NCI-H1417 treated with DMSO at 0.1 percent for 48 hours (cell line): ENCODE results near the gene FMNL2.

Experiments
- DNase-seq: peaks from one replicate; lab custom pipeline; 2025; lab: John Stamatoyannopoulos, UW

The FMNL2 gene

DNA sequence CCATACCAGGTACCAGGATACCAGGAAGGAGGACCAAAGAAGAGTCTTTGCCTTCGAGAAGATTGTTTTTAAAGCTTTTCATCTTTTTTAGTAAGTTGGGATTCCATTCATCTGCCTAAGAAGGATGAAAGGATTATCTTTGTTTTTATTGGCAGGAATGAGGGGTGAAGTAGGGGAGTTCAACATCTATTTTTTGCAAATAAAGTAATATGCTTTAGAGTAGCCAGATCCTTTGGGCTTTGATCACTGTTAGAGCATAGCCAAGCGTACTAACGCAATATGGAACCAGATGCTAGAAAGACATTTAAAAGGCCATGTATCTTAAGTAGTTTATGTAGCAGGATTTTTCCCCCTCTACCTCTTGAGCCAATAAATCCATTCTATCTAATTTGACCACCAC, 249.3 kb downstream of the FMNL2 start:
- DNase-seq, result no peak

GRCh38 chr2:152585830-152586484, 251.0 kb downstream of the FMNL2 start:
- DNase-seq, result no peak

DNA sequence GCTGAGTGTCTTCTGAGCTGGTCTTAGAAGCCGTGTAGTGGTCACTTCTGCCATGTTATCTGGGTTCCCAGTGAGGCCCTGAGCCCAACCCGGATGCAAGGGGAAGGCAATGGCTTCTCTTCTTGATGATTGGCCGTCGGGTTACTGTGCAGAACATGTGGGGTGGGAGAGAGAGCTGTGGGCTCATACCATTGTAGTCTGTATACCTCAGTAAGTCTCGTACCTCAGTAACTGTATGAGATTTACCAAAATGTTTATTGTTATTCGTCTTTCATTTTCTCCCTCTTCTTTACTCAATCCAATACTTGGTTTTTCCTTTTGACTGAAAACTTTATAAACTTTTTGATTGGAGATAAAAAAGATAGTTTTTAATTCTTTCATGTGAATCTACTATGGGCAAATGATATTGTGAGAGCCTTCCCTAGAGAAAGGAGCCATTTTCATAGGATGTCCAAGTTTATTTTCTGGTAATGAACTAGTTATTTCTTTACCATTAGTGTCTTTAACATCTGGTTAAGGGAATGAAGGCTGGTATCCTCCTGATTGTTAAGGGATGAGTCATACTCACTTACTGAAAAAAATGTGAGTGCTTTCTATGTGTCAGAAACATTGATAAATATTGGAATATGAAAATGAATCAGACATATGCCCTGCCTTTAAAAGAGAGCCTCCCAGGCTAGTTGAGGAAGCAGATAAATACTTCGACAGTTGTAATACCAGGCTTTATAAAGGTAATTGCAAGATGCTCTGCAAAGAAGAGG, 252.4 kb downstream of the FMNL2 start:
- DNase-seq, result no peak

- DNase-seq, result no peak
Measured at GRCh38 chr2:152588998-152589397, 254.0 kb downstream of the FMNL2 start.

DNA sequence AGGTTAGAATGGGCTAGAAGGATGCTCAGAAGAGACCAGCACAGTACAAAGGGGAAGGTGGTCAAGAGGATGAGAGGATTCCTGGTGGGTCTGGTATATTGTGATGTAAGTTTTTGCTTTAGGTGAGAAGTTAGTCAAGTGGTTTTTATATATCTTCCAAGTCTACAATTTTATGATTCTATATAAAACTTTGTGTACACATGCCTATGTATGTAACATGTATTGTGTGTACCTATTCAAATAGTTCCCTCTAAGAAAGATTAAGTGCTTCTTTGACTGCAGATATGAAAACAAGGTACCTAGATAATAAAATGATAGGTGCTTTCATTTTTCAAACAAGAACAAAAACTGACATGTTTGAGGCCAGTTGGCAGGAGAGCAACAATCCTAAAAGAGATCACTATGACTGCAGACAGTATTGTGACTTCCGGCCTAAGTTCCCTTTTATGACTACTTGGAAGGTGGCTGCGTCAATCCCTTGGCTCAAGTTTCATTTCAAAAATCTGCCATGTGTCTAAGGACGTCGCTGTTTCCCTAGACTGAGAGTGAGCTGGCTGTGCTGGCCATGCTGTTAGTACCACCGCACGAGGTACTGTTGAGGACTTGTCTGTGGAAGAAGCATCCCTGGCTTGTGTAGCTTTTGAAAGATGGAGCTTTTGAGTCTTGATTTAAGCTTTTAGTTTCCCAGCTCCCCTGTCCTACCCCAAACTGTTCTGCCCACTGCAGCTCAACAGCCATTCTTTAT, 259.2 kb downstream of the FMNL2 start:
- DNase-seq, result no peak

DNA sequence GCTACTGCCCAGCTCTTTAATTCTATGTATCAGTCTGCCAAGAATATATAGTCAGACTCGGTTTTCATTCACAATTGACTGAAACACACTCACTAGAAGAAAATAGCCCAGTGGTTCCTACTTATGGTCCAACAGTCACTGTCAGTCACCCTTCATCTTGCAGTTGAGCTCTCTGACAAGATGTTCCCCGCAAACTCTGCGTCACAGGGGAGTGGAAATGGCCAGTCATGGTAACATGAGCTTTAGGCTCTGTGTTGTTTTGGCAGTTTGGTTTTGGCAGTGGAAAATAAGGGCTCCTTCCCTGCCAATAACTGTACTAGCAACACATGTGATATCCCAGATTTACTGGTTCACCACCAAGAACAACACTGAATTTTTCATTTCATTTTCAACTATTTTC, 259.8 kb downstream of the FMNL2 start:
- no peak for DNase-seq

- no peak for DNase-seq
Measured at GRCh38 chr2:152598975-152599759, 264.2 kb downstream of the FMNL2 start.

DNA sequence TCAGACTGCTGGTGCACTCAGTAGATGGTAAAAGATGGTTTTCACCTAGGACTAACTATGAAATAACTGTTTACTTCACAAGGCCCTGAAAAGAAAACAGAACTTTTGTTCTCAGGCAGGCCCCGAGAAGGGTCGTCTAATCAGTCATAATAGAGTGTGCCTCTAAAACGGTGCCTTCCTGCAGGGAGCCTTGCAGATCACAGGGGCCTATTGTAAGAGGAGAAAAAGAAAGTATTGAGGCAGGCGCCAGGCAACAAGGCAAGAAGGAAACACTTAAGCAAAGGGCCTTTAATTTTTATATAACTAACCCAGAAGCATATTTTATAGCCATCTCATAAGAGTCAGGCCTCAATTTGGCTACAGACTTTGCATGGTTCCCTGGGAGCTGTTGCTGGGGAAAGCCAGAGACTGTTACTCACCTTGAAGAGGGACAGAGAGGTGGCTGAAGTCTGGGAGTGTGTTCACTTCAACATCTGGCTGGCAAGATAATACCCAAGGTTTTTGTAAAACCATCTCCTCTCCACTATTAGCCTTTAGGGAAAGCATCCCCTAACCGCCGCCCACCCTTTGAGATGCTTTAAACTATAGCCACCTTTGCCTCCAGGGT, 265.2 kb downstream of the FMNL2 start:
- no peak for DNase-seq

DNA sequence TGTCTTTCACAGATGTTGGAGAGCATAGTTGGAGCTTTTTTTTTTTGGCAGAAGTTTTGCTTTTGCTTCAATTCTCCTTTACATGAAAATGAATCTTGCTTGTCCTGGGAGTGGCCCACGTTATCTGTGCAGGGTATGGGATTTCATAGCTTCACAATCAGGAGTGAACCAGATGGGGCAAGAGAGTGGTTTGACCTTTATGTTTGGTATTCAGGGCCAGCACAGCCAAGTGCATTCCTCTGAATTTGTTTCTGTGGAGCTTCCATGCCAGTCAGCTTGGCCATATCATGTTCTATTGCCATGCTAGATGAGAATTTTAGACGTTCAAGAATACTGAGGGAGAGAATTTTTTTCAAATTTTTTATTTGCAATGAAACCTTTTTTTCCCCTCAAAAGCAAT, 265.7 kb downstream of the FMNL2 start:
- DNase-seq, result no peak

DNA sequence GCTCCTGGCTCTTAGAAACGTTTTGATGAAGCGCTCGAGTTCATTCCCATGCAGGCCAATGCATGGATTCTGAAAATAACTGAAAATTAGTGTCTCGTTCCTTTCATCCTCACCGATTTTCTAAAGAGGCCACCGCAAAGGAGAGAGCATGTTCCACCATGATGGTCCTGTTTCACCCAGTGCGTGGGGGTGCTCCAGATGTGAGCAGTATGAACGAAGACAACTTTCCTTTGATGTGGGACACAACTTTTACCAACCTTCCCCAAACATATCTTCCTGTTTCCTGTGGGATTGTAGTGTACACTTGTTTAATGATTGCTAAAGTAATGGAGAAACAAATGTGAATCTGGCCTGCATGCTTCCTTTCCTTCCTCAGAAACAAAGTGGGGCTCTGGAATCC, 267.8 kb downstream of the FMNL2 start:
- DNase-seq, result no peak

GRCh38 chr2:152603166-152603565, 268.2 kb downstream of the FMNL2 start:
- no peak for DNase-seq

DNA sequence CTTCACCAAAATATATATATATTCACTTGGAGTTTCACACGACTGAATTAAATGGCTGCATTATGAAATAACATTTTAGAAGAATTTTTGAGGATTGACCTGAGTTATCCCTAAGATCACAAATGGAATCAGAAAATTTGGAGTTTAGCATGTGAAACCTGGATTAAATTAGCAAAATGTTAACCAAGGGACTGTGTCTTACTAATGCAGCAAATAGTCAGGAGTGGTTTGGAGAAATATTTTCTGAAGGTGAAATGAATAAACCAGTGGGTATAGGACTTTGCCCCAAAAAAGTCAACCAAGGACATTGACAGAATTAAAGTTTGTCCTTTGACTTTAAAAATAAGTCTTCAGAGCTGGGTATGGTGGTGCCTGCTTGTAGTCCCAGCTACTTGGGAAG, 271.1 kb downstream of the FMNL2 start:
- DNase-seq, result no peak

DNA sequence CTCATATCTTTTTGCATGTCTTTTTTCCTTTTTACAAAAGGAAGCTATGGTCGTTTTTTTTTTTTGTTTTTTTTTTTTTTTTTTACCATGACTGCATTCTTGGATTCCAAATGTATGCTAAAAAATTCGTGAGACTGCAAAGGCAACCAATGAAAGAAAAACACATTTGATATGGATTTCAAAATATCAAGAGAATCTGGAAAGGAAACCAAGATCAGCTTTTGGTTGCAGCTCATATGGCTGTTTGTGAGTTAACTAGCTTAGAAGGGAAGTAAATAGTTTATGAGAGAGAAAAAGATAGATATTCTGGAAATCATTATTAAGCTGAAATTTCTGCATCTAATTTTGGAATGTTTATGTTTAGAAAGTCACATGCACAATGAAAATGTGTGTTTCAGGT, 272.0 kb downstream of the FMNL2 start:
- DNase-seq, result no peak

DNA sequence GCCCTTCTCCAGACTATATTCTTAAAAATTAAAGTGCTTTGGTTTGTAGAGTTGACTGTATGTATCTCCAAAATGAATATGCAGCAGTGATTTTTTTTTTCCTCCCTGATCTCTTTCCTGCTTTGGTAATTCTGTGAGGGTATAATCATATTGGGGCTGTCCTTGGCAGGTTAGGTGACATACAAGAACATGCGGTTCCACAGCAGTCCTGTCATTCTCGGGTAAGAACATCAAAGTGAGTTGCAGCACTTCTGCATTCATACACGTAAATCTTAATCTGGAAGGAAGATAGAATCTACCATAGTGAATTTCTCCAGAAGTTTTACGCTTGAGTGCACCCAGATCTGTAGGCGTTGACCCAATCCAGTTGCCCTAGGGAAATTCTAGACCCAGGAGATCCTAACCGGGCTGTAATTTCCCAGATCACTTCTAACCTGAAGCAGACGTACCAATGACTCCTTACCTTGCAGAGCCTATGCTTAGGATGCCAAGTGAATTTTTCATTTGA, 272.9 kb downstream of the FMNL2 start:
- no peak for DNase-seq

DNA sequence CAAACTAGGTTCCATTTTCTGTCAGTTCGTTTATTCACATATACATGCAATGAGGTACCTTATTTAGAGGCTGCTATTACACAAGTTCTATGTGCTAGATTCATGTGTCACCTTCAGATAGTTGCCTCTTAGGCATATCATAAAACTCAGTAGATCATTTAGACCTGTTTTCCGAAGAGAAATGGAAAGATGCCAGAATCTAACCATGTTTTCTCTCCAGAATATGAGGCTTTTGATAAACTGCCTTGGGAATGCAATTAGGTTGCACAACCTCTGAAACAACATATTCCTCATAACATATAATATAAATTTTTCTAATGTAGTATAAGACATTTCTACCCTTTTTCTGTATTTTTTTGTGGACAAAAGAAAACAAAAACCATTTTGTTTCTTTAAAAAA, 274.2 kb downstream of the FMNL2 start:
- DNase-seq, result no peak

GRCh38 chr2:152609699-152610098, 274.7 kb downstream of the FMNL2 start:
- DNase-seq, result no peak

DNA sequence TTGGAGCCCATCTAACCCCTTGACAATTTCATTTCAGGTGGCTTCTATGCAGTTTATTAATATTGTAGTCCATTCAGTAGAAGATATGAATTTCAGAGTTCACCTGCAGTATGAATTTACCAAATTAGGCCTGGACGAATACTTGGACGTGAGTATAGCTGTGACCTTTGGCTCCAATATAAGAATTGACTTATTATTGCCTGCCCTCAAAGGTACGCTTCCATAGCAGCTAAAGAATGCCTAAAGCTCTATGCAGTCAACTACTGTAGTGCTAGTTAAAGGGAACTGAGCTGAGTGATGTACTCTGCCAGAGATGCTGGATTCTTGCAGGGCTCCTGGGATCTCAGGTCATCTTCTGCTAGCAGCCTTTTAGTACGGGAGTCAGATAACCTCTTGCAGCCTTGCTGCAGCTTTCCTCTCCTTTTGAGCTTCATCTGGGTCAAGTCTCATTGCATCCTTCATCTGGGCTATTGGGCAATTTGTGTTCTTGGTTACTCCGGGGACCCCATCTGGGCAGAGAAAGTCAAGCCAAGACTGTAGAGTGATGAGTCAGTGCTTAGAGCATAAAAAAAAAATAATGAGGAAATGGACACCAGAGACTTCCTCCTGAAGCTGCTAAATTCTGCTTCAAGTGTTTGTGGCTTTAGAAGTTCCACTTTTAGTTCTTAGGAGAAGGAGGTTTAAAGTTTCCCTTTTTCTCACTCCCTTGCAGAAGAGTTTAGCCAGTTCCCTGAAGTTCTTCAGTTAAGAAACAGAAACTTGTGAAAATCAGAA, 276.7 kb downstream of the FMNL2 start:
- no peak for DNase-seq

GRCh38 chr2:152613235-152613634, 278.3 kb downstream of the FMNL2 start:
- DNase-seq, result no peak

- DNase-seq, result no peak
Measured at GRCh38 chr2:152615177-152615576, 280.2 kb downstream of the FMNL2 start.

GRCh38 chr2:152617456-152618192, 282.6 kb downstream of the FMNL2 start:
- DNase-seq, result no peak
